Astrocyte of the hippocampus (primary cell): ENCODE measurements around the gene TAF12.
"Not testable (repeated sequence)": the region's sequence is repeated elsewhere in the genome, so short reads cannot be mapped to it uniquely, and the experiment has no call there.

Experiments used
- DNase-seq: peaks from one replicate; pipeline ENCODE4 v3.0.0; 2011; ENCODE audit warnings: low read depth, low spot score

The TAF12 gene

DNA sequence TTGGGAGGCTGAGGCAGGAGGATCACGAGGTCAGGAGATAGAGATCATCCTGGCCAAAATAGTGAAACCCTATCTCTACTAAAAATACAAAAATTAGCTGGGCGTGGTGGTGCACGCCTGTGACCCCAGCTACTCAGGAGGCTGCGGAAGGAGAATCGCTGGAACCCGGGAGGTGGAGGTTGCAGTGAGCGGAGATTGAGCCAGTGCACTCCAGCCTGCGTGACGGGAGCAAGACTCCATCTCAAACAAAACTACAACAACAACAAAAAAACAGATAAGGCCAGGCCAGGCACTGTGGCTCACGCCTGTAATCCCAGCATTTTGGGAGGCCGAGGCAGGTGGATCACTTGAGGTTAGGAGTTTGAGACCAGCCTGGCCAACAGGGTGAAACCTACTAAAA lies 2.5 kb upstream of the TAF12 start:
- DNase-seq, result not testable (repeated sequence)

DNA sequence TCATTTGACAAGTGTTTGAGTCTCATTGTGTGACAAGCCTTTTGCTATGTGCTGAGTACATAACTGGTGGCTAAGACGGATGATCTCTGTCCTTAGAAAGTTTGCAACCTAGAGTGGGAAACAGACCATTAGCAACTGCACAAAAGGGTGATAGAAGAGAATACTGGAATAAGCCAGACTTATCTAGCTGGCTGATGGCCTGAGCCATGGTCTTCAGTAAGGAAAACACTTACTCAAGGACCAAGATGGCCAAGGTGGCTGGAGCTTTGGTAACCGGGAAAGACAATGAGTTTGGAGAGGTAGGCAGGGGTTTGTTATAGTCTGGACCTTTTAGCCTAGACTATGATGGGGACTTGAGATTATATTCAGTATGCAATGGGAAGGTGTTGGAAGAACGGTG lies 1.6 kb upstream of the TAF12 start:
- DNase-seq, result no peak

DNA sequence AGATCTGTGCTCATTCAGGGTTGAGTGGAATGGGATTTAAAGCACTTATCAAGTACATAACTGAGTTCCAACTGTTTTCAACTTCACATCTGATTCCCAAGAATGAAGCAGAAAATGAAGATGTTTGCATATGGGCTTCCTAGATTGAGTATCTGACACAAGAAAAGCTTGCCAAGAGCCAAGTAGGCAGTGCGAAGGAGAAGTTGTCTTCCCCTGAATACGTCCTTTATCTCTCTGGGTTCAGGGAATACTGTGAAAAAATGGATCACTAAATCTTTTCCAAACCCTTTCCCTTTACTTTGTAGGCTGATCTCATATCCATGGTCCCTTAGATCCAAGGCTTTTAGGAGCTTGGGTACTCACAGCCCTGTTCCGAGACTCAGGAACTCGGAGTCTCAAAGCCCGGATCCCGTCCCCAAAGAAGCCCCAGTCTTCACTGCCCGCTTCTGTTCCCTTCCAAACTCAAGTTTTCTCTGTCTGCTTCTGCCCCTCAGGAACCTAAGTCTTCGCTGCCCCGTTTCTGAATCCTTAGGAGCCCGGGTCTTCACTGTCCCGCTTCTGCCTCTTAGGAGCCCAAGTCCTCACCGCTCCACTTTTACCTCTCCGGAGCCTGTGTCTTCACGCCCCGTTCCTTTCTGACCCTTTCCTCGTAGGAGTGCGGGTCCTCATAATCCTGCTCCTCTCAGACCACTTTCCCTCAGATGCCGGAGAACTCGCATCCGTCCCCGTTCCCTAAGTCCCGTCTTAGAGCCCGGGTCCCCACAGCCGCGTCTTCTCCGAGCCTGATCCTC lies 616 bp downstream of the TAF12 start:
- no peak for DNase-seq

DNA sequence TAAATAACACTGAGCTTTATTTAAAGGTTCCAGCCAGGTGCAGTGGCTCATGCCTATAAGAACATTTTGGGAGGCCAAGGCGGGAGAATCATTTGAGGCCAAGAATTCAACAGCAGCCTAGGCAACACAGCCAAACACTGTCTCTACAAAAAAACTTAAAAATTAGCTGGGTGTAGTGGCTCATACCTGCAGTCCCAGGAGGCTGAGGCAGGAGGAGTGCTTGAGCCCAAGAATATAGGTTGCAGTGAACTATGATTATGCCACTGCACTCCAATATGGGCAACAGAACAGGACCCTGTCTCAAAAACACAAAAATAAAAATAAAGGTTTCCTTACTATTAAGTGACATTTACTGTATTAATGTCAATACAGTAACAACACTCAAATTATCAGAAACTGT lies 2.1 kb downstream of the TAF12 start:
- DNase-seq, result peak; percentile 28

DNA sequence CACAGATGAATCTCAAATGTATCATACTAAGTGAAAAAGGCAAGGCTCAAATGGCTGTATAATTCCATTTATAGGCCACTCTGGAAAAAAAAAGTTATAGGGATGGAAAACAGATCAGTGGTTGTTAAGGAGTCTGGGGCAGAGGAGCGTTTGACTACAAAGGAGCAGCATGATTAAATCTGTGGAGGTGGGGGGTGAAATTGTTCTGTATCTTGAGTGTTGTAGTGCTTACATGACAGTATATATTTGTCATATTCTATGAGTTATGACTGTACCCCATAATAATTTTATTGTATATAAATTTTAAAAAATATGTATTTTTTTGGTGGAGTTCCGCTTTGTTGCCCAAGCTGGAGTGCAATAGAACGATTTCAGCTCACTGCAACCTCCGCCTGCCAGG lies 10.3 kb downstream of the TAF12 start:
- no peak for DNase-seq

DNA sequence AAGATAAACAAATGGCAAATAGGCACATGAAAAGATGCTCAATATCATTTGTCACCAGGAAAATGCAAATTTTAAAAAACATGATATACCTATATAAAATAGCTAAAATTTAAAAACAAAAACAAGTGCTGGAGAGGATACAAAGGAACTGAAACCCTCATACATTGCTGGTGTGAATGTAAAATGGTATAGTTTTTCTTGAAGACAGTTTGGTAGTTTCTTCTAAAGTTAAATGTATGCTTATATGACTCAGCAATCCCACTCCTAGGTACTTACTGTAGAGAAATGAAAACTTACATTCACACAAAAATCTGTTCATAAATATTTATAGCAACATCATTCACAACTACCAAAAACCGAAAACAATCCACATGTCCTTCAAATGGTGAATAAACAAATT lies 11.2 kb downstream of the TAF12 start:
- no peak for DNase-seq

DNA sequence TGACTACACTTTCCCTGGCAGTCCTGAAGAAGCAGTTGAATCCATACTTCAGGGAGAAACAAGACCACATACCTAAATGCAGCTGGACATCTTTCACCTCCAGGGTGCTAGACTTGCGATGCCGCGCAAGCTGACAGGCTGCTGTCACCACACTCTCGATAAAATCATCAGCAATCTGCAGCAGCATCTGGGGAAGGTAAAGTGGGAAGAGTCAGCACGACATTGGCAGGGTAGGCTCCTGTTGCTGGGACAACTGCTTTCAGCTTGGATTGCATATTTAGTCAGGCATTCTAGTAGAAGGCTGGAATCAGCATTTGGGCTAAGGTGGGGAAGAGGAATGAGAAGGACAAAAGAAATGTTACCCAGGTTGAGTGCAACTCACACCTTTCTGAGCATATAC lies 29.7 kb downstream of the TAF12 start:
- DNase-seq, result no peak

DNA sequence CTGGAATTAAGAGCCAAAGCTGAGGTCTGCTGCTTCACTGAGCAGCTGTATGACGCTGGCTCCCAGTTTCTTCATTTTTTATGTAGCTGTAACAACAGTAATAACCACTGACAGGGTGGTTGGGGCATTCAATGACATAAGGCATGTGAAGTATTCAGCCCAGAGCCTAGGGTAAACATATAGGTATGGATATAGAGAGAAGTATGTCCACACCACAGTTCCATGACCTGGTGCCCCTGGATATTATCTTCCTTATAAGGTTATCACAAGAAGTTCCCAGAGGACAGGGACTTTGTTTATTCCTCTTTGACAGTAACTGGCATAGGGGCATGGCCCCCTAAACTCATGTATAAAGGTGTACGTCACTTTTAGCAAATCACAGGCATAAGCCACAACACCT lies 36.1 kb downstream of the TAF12 start:
- peak; percentile 44 for DNase-seq

DNA sequence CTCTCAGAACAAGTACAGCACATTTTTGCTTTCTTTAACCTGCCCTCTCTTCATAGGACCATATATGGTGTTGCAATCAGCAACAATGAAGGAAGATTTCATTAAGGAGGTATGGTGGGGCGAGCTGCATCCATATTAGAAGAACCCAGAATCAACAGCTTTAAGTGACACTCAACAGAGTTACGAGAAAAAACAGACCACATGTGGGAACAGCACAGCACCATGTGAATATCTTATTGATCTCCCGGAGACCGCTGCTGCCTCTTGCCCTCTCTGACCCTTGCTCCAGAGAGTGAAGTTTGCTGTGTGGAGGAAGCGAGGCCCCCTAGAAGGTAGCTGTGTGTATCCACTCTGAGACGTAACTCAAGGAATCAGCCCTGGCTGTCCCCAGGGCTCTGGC lies 37.9 kb downstream of the TAF12 start:
- no peak for DNase-seq

DNA sequence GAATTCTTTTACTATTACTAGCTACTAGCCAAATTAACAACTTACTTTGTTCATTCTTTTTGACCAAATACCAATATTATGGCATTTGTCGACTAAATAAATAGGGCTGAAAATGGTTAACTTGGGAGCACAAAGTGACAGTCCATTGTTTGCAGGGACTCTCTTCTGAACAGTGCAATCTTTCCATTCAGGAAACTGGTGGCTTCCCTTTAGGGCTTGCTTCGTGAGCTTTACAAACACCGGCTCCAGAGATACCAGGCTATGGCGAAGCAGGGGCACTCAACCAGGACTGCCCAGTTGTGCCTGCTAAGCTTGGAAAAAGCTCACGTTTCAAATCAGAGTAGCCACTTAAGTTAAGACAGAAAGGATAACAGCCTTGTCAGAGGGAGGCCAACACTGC lies 38.5 kb downstream of the TAF12 start:
- no peak for DNase-seq

DNA sequence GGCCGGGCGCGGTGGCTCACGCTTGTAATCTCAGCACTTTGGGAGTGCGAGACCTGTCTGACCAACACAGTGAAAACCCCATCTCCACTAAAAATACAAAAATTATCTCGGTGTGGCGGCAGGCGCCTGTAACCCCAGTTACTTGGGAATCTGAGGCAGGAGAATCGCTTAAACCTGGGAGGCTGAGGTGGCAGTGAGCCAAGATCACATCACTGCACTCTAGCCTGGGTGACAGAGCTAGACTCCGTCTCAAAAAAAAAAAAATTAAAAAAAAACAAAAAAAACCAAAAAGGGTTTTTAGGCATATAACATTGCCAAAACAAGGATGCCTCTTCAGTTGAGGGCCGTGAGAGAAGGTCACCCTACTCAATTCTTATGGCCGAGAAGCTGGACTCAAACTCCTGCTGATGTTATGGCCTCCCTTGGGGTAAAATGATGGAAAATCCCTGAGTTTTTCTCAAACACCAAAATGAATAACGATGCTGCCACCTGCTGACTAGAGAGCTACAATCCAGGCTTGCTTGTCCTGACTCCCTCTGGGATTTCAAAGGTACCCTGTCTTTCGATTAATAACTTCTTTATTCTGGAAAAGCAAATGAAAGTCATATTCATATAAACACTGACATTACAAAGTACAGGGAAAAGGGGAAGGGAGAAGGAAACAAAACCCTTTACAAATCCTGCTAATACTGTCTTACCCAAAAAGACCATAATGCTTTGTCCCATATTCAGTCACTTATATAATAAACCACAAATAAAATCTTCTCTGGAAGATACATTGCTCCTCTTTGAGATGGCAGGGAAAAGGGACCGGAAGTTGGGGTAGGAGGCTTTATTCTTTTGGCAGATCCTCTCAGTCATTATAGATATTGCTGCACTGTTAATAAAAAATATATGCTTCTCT lies 40.1 kb downstream of the TAF12 start:
- peak; percentile 88 for DNase-seq

DNA sequence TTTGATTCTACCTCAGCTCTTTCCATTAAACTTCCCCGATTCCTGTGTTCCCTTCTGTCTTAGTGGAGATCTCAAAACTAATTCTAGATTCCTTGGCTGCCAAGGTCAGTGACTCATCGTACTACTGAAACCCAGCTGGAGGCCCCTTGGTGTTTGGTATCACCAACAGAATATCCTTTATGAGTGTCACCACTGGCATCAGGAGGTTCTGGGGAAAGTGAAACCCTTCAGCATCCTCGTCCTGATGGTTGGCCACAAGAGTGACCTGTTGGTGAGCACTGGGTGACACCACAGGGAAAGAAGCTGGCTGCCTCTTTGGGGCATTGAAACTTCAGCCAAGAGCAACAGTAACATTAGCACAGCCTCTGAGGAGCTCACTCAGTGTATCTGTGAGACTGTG lies 41.2 kb downstream of the TAF12 start:
- DNase-seq, result peak; percentile 94

DNA sequence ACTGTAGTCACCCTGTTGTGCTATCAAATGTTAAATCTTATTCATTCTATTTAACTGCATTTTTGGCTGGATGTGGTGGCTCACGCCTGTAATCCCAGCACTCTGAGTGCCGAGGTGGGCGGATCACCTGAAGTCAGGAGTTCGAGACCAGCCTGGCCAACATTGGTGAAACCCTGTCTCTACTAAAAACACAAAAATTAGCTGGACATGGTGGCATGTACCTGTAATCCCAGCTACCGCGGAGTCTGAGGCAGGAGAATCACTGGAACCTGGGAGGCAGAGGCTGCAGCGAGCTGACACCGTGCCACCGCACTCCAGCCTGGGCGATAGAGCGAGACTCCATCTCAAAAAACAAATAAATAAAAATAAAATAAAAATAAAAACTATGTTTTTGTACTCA lies 46.6 kb downstream of the TAF12 start:
- DNase-seq, result not testable (repeated sequence)

DNA sequence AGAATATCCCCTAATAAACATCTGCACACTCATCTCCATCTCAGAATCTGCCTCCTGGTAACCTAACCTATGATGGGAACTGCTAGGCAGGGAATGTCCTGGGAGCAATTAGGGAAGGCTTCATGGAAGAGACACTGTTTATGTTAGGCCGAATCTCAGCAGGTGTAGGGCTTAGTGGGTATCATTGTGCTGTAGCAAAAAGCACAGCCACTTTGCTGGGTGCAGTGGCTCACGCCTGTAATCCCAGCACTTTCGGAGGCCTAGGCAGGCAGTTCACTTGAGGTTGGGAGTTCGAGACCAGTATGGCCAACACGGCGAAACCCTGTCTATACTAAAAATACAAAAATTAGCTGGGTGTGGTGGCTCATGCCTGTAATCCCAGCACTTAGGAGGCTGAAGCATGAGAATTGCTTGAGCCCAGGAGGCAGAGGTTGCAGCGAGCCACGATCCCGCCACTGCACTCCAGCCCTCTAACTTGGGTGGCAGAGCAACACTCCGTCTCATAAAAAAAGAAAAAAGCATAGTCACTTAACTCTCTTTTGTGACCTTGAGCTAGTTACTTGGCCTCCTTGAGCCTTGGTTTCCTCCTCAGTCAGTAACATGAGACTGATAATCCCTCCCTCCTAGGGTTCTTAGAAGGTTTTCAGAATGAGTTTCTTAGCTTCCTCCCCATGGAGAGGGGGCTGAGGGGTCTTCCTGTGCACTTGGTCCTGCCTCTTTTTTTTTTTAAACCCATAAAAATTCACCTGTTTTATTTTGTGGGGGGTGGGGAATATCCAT lies 47.3 kb downstream of the TAF12 start:
- DNase-seq, result no peak

DNA sequence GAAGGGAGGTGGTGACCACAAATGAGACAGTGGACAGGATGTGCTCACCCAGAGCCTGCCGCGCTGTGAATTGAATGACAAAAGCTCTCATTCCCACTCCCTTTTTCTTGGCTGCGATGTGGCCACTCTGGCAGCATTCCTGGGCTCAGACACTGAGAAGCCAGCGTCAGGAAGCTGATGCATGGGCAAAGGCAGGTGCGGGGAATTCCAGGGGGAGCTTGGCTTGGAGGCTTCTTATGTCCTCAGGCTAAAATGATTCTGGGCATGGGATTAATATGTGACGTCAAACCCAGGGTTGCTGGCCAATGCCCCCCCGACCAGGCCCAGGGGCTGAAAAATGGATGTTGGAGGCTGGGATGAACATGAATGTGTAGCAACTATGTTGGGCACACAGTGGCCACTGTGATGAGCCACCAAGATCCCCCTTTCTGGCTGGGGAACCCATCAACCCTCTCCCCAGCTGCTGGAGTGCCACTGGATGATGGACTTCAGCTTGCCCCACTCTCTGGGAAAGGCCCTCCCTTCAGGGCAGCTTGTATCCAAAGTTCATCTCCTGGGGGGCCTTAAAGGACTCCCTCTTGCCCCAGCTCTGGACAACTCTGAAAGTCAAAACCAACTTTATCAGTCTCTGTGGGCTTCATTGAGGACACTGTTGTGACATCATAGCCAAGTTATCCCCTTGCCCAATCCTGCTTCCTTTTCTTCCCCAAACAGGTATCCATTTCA lies 48.0 kb downstream of the TAF12 start:
- DNase-seq, result peak; percentile 93

DNA sequence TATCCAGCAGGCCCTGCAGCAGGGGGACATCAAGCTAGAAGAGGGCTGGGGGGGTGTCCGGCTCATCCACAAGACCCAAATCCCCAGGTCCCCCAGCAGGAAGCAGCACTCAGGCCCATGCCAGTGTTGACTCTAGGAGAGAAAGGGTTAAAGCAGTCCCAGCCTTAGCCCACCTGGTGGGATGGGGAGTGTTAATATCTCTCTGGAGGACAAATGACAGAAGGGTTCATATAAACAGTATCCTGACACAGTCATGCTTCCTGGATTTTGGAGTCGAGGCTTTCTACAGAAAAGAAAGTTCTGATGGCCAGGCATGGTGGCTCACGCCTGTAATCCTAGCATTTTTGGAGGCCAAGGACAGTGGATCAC lies 48.9 kb downstream of the TAF12 start:
- not testable (repeated sequence) for DNase-seq

DNA sequence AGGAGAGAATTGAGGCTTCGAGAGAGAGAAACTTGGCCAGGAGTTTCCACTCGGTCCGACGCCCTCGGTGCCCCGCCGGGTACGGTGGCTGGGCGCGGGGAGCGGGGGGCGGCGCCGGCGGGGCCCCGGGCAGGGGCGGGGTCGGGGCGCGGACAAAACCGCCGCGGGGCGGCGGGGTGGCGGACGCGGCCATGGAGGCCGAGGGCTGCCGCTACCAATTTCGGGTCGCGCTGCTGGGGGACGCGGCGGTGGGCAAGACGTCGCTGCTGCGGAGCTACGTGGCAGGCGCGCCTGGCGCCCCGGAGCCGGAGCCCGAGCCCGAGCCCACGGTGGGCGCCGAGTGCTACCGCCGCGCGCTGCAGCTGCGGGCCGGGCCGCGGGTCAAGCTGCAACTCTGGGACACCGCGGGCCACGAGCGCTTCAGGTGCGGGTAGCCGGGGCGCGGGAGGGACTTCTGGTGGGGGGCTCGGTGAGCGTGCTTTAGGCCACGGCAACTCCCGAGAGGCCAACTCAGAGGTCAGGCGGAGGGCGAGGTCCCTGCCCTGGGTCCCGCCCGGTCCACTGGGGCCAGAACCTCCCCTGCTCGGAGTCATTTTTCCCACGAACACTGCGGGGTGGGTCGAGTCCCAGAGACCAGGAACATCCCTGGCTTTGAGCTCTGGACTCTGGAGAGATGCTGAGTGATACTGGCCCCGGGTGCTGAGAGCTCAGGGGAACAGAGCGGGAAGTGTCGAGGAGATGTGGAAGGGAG lies 50.4 kb downstream of the TAF12 start:
- peak; percentile 38 for DNase-seq

DNA sequence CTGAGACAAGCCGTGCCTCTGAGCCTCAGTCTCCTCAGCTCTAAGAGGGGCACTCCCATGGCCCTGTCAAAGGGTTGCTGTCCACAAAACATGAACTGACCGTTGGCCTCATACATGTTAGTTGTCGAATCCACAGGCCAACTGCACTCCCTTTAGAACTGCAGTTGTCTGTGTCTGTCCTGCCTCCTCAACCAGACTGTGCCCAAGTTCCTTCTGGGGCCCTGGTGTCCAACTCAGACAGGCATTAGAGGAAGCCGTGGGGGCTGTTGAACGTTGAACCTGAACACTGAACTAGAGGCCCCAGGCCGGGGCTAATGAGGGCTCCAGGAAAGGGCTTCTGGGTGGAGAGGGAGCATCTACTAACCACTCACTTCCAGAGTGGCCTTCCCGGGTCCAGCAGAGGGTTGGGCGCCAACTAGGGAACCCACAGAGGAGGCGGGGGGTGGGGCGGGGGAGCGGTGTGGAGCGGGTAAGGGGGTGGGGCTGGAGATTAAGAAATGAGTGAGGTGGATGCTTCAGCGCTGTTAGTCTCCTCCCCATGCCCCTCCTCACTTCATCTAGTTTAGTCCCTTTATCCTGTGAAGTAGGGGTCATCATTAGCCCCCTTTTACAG lies 51.1 kb downstream of the TAF12 start, which contains the start of gene RAB42:
RAB42 (plus strand) TSS at position 558 of the 613 bp plus-strand sequence. CDS start 247 bp downstream, outside the sequence.
- DNase-seq, result peak; percentile 45

DNA sequence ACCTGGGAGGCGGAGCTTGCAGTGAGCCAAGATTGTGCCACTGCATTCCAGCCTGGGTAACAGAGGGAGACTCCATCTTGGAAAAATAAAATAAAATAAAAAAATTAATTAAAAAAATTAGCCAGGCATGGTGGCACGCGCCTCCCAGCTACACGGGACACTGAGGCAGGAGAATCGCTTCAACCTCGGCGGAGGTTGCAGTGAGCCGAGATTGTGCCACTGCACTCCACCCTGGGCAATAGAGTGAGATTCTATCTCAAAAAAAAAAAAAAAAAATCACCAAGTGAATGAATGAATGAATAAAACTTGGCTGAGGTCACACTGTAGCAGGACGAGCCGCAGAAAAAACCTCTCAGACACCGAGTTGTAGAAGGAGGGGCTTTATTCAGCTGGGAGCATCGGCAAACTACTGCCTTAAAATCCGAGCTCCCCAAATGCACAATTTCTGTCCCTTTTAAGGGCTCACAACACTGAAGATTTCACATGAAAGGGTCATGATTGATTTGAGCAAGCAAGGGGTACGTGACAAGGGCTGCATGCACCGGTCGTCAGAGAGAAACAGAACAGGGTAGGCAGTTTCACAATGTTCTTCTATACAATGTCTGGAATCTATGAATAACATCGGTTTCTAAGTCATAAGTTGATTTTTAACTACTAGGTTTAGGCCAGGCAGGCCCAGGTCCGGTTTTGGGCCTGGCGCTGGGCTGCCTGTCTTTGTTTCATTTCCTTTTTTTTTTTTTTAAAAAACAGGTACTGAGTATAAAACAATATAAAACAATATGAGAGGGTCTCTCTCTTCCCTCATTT lies 56.1 kb downstream of the TAF12 start:
- DNase-seq, result not testable (repeated sequence)
